Ovary (tissue), 9 donors: Measurements from ENCODE around the gene NT5C. TPM values are rescaled to one million over a fixed set of nuclear protein-coding genes. Genes with fewer than 3 reads are reported as not detected.

Experiments
- DNase-seq, 5 donors: peaks; one replicate each; pipeline ENCODE4 v3.0.0-alpha.2; 2019 to 2020
- H3K27ac ChIP-seq, 2 donors: fragments of 200-600 bp; one replicate each; pipeline versions ENCODE4 v1.5.1 to v1.8.0; 2019 to 2022
- H3K27me3 ChIP-seq: fragments of 200-600 bp; one replicate; pipeline ENCODE4 v1.8.0; 2022
- H3K36me3 ChIP-seq: fragments of 200-600 bp; sonication (generic); one replicate; pipeline ENCODE4 v1.5.1; 2019
- H3K4me1 ChIP-seq: one replicate; pipeline ENCODE4 v1.8.1; 2013; ENCODE audit warnings: mild to moderate bottlenecking, moderate library complexity; ENCODE audit not compliant: insufficient read depth
- H3K4me3 ChIP-seq: fragments of 200-600 bp; sonication (generic); one replicate; pipeline ENCODE4 v1.5.1; 2017
- H3K9me3 ChIP-seq, 2 donors: fragments of 200-600 bp in 1 of 2; sonication (generic) in 1 of 2; one replicate each; pipeline versions ENCODE4 v1.5.1 to v1.8.1; 2013 to 2019; ENCODE audit warnings: mild to moderate bottlenecking in 1 of 2, moderate library complexity in 1 of 2
- EP300 ChIP-seq: sonication (generic); formaldehyde crosslinking; IDR thresholded peaks from one replicate; pipeline ENCODE4 v1.6.1; 2017; ENCODE audit warnings: antibody characterized with exemption
- POLR2A ChIP-seq: fragments of 450-650 bp; IDR thresholded peaks from one replicate; pipeline ENCODE4 v1.6.1; 2017; ENCODE audit warnings: antibody characterized with exemption, mild to moderate bottlenecking, moderate library complexity
- WGBS, 3 donors: extraction: QIAGEN DNeasy Blood & Tissue Kit in 1 of 3; methylation state at CpG; one replicate each; pipeline versions ENCODE4 v1.1.5 to v1.1.7; 2013 to 2017; 5-methylcytosine and 5-hydroxymethylcytosine counted together
- intact Hi-C, 4 donors: fragments of 100-400 bp; cut with DNase I; formaldehyde crosslinking; loops; one replicate each; pipeline versions ENCODE4 v1.11.0 to v1.15.1; 2022 to 2023
- polyA plus RNA-seq, 2 donors: library from polyadenylated mRNA; stranded (reverse); fragments of 200-250 nt in 1 of 2; fragments of 350-450 nt in 1 of 2; fragmentation: Illumina TruSeq in 1 of 2; extraction: RNeasy Lipid Tissue Mini Kit (QIAGEN cat#74804) in 1 of 2; gene quantifications; one replicate each; pipeline ENCODE4 v1.2.3, GENCODE V29; 2013 to 2014
- total RNA-seq, 7 donors: library from RNA; depleted of rRNA in 2 of 7; stranded (reverse); fragments of >200 nt in 2 of 7; fragmentation: NEBNext Ultra II Directional in 3 of 7; extraction: Animal tissue kit (Norgen Biotek cat#: 25700) in 3 of 7; gene quantifications; one replicate each; pipeline versions ENCODE4 v1.1.0 to v1.2.4, GENCODE V29; 2016 to 2023
- TF ChIP-seq, protein P1 (sequence below), 3 donors: fragments of 450-650 bp in 2 of 3; fragments of 200-600 bp in 1 of 3; IDR thresholded peaks; one replicate each; pipeline versions ENCODE4 v1.5.1 to v1.8.0; 2016 to 2022; ENCODE audit warnings: antibody characterized with exemption in 3 of 3, mild to moderate bottlenecking in 1 of 3
- donor health status: DM: no; HTN: no; CAD: no; lungs with moderate emphysema.
- donor health status: DM: no; HTN: no; CAD: no.
- donor health status: Bipolar disorder and iron deficiency.
- donor health status: DM: yes; HTN: yes; CAD: no.
- donor health status: DM: no; HTN: no; CAD: no.
- donor health status: DM: yes; HTN: yes; CAD: no.

NT5C gene
- total and polyA plus RNA-seq, 9 donors = 10.0 to 118 (median 65.9) TPM

DNA sequence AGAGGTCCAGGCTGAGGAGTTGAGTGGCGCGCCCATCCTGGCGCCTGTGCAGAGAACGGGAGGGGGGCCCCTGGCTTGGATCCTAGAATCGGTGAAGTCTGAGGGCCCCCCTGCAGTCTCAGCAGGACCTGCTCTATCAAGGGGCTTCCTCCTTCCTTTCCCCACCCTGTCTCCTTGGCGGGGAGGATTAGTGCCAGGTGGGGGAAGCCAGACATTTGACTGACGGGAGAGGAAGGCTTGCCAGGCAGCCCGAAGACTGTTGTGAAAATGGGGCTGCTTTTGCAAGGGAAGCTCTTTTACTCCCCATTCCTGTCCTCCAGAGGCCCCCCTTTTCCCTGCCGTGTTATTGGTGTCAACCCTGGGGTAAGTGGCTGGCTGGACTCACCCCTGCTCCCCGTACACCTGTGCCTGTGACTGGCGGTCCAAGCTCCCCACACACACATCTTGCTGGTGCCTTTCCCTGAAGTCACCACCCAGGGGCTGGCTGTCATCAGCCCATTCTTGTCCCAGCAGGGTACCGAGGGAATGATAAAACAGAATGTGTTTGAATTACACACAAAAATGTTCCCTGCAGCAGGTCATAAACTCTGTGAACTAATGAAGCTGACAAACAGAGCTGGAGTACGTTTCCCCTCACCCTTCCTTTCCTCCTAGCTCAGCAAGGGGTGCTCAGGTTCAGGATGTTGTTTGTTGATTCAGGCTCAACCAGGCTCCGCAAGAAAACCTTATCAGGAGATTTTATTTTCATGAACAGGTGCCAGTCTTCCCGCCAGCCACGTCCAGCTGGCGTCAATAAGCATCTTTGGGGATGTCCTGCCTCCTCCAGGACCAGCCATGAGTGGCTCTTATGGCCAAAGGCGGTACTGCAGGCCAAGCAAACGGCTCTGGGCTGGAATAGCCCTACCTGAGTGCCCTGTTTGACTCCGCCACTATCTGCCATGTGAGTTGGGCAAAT lies 26.1 kb downstream of the NT5C start:
- H3K4me3 ChIP-seq = no peak overlapping the region
- no peak for TF ChIP-seq POLR2A
- TF ChIP-seq EP300 = no peak
- TF ChIP-seq, protein P1, sequence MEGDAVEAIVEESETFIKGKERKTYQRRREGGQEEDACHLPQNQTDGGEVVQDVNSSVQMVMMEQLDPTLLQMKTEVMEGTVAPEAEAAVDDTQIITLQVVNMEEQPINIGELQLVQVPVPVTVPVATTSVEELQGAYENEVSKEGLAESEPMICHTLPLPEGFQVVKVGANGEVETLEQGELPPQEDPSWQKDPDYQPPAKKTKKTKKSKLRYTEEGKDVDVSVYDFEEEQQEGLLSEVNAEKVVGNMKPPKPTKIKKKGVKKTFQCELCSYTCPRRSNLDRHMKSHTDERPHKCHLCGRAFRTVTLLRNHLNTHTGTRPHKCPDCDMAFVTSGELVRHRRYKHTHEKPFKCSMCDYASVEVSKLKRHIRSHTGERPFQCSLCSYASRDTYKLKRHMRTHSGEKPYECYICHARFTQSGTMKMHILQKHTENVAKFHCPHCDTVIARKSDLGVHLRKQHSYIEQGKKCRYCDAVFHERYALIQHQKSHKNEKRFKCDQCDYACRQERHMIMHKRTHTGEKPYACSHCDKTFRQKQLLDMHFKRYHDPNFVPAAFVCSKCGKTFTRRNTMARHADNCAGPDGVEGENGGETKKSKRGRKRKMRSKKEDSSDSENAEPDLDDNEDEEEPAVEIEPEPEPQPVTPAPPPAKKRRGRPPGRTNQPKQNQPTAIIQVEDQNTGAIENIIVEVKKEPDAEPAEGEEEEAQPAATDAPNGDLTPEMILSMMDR (IDR thresholded peaks at IDR 0.05) = no peak
- H3K27me3 ChIP-seq = no peaks in the 10 kb centered on the region
- H3K27ac ChIP-seq = no peak overlapping the region
- H3K36me3 ChIP-seq = no peaks in the 10 kb centered on the region
- intact Hi-C loops = no loop called here
- peaks cover 1% of the 10 kb centered on the region for H3K4me1 ChIP-seq
- H3K9me3 ChIP-seq = no peaks in the 10 kb centered on the region
- no peak for DNase-seq
- WGBS, 3 donors = 56 to 70% (median 65%) methylated on average over 20 of the region's 20 CpGs

DNA sequence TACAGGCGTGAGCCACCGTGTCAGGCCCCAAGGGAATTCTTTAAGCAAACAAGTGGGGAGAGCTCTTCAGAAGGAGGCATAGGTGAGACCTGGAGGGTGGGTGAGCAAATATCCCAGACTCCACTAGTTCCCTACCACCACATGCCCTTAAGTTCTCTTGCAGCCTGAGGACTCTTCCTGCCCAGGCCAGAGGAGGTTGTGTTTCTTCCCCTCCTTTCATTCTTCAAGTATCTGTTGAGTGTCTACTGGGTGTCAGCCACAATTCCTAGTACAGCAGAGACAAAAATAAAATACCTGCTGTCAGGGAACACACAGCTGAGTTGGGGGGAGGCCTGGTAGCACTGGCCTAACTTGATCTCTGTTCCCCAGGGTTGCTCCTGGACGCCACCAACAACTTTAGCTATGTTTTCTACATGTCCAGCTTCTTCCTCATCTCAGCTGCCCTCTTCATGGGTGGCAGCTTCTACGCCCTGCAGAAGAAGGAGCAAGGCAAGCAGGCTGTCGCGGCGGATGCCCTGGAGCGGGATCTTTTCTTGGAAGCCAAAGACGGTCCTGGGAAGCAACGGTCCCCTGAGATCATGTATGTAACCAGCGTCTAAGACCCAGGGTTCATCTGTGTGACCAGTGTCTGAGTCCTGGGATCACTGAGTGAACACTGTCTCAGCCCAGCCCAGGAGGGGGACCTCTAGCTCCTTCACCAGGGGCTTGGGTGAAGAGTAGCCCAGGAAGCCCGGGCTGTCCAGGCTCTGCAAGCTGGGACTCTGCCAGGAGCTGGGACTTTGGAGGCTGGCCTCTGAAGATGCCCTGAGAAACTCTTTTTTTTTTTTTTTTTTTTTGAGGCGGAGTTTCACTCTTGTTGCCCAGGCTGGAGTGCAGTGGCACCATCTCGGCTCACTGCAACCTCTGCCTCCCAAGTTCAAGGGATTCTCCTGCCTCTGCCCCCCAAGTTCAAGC lies 27.7 kb downstream of the NT5C start:
- H3K4me1 ChIP-seq = no peaks in the 10 kb centered on the region
- no peak overlapping the region for H3K27ac ChIP-seq
- no peaks in the 10 kb centered on the region for H3K9me3 ChIP-seq
- DNase-seq = no peak
- TF ChIP-seq POLR2A (no peak), EP300 (no peak)
- TF ChIP-seq, protein P1 (IDR thresholded peaks at IDR 0.05) = no peak
- H3K4me3 ChIP-seq = no peak overlapping the region
- intact Hi-C loops = no loop called here
- no peaks in the 10 kb centered on the region for H3K27me3 ChIP-seq
- no peaks in the 10 kb centered on the region for H3K36me3 ChIP-seq
- WGBS, 3 donors = 85 to 88% (median 88%) methylated on average over 14 of the region's 14 CpGs

DNA sequence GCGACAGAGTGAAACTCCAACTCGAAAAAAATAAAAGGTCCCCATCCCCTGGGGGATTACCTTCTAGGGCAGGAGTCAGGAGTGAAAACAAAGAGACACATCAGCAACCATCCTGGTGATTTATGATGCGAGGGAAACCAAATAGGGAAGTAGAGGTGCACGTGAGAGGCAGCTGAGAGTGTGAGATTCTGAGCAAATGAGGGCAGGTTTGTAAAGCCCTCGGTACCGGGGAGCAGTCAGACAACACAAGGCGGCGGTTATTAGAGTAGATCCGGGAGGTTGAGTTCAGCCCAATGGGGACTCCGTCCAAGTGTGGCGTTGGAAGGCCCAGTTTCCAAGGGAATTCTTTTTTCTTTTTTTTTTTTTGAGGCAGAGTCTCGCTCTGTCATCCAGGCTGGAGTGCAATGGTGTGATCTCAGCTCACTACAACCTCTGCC lies 29.1 kb downstream of the NT5C start:
- 61 to 76% (median 73%) methylated on average over 12 of the region's 12 CpGs for WGBS, 3 donors
- Histone ChIP-seq H3K4me3 (no peak overlapping the region), H3K4me1 (no peaks in the 10 kb centered on the region), H3K27ac (no peak overlapping the region), H3K27me3 (no peaks in the 10 kb centered on the region), H3K9me3 (no peaks in the 10 kb centered on the region), H3K36me3 (no peaks in the 10 kb centered on the region)
- intact Hi-C loops = no loop called here
- TF ChIP-seq POLR2A (no peak), EP300 (no peak)
- TF ChIP-seq, protein P1 (IDR thresholded peaks at IDR 0.05) = no peak
- no peak for DNase-seq

DNA sequence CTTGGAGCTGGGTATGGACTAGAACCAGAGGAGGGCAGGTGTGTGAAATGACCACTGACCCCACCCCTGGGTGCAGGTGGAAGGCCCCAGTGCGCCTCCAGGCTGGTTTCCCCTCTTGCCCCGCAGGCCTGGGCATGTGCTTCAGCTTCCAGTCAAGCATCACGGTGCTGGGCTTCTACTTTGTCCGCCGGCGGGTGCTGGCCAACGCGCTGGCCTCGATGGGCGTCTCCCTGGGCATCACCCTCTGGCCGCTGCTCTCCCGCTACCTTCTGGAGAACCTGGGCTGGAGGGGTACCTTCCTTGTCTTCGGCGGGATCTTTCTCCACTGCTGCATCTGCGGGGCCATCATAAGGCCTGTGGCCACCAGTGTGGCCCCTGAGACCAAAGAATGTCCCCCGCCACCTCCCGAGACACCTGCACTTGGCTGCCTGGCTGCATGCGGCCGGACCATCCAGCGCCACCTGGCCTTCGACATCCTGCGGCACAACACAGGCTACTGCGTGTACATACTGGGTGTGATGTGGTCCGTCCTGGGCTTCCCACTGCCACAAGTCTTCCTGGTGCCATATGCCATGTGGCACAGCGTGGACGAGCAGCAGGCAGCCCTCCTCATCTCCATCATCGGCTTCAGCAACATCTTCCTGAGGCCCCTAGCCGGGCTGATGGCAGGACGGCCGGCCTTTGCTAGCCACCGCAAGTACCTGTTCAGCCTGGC lies 31.5 kb downstream of the NT5C start:
- no peaks in the 10 kb centered on the region for H3K4me1 ChIP-seq
- H3K36me3 ChIP-seq = no peaks in the 10 kb centered on the region
- no peak overlapping the region for H3K27ac ChIP-seq
- no peak for DNase-seq
- TF ChIP-seq, protein P1 (IDR thresholded peaks at IDR 0.05) = no peak
- no peak for TF ChIP-seq POLR2A
- TF ChIP-seq EP300 = no peak
- 95 to 96% (median 96%) methylated on average over 15 to 31 of the region's 31 CpGs for WGBS, 3 donors
- H3K4me3 ChIP-seq = no peak overlapping the region
- intact Hi-C loops = no loop called here
- no peaks in the 10 kb centered on the region for H3K27me3 ChIP-seq
- no peaks in the 10 kb centered on the region for H3K9me3 ChIP-seq
